Hypothalamus (tissue), 51 donors: Measurements from ENCODE around the gene TMEM11.
"Not testable (repeated sequence)": the region's sequence is repeated elsewhere in the genome, so short reads cannot be mapped to it uniquely, and the experiment has no call there.

Source experiments
- DNase-seq, 51 donors: peaks; one replicate each; lab custom pipeline; 2025; lab: John Stamatoyannopoulos, UW

The TMEM11 gene

DNA sequence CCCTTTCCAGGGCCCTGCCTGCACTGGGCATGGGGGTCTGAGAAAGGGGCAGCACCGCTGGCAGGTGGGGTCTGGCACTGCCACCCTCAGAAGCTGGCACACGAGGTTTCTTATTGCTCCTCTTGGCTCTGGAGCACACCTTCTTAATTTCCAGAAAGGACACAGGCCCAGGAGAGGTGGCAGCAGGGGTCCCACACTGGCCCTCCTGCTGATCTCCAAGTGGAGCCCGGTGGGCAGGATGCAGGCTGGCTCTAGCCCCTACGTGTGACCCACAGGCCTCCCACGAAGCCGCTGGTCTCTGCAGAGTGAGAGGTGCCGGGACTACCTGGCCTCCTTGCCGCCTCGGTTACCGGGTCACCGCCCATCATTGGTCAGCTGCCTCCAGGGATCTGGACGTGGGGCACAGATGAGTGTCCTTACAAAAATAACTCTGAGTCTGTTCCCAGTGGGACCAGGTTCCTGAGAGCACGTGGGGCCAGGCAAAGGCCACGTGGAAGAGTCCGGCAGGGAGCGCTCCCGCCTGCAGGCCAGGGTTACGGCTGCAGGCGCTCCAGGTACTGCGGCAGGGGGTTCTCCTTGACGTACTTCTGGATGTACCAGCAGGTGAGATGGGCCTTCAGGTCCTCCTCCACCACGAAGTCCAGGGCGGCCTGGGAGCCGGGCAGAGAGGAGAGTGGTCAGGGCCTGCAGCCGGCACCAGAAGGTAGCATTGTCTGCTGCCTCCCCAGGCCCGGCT, 29.0 kb upstream of the TMEM11 start:
- DNase-seq: no peak

DNA sequence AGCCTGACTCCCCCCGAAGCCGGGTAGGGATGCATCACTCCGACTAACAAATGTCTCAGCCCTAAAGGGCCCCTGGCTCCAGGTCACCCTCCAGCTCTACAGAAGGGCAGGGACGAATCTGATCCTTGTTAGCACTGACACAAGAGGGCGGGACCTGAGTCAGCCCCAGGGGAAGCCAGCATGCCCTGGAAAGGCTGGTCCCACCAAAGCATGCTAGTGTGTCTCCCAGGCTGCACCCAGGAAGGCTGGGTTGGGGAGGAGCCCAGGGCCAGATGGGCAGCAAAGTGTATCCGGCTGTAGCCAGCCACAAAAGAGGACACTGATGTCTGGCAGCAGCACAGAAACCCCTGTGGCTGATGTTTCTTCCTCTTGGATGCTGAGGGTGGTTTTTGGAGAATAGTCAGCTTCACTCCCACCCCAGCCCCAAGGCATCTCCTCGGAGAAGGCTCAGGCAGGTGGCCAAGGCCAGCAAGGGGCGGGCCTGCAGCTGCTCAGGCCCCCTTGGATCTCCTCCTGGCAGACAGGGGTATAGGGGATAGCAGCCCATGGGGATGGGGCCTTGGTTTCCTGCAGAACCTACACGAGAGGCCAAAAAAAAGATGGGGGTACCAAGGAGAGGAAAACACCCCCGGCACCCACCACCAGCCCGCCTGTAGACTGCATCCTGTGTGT, 28.2 kb upstream of the TMEM11 start:
- no peak for DNase-seq

DNA sequence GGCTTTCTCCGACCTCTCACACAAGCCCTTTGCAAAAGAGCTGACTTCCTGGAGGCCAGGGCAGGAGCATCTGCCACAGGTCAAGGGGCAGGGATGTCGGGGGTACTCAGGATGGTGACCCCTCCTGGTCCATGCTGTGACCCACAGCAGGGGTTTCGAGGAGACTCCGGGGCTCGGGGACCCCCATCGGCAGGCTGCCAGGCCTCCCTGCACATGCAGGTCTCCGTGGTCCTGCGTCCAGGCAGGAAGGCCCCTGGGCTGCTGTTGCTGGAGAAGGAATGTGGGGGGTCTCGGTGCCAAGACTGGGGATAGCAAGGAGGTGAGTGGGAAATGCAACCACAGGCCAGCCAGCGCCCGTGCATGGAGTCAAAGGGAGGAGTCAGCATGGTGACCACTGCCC, 27.6 kb upstream of the TMEM11 start:
- DNase-seq: no peak

DNA sequence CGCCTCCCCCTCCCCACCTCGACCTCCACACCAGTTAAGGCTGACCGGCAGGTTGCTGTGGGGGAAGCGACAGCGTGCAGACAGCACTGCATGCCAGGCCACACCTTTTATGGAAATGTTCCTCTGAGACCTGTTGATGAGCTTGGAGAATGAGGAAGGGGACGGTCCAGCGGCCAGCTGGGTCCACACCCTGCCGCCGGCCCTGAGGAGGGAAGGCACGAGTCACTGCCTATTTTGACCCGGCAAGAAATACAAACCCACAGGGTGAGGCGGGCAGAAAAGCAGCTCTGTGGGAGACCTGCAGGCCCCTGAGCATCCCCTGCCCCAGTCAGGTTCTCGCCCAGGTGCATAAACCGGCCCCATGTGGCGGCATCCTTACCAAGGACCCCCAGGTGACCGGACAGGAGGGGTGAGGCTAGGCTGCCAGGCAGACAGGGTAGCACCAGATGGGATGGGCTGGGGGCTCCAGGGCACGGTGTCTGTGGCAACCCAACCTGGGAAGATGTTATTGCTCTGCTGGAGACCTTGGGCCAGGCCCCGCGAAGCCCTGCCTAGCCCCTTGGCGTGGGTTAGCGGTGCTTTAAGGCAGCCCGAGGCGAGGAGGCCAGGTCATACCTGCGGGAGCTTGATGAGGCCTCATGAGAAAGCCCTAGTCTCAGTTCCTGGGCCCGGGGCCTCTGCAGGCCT, 26.6 kb upstream of the TMEM11 start:
- DNase-seq: no peak

DNA sequence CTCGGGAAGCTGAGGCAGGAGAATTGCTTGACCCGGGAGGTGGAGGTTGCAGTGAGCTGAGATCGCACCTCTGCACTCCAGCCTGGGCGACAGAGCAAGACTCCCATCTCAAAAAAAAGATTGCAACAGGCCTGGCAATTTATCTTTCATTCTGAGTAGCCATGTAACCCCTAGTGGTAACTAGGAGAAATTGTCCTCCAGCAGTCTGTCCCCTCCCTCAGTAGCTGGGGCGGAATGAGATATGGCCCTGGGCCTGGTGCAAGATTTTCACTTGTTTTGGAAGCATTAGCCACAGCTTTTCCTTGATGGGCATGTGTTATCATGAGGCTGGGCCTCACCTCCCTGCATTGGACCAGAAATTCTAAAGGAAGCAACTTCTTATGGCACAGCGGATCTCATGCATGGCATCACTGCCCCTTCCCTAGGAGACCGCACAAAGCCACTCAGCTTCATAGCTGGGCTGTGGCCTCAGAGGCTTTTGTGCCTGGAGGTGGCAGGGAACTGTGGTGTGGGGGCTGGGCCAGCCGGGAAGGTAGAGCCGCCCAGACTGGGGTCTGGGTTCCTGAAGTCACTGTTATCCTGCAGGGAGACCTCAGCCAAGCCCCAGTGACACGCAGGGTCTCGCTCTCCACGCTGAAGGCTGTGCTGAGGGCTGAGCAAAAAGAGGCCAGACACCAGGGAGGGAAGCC, 25.9 kb upstream of the TMEM11 start:
- no peak for DNase-seq

DNA sequence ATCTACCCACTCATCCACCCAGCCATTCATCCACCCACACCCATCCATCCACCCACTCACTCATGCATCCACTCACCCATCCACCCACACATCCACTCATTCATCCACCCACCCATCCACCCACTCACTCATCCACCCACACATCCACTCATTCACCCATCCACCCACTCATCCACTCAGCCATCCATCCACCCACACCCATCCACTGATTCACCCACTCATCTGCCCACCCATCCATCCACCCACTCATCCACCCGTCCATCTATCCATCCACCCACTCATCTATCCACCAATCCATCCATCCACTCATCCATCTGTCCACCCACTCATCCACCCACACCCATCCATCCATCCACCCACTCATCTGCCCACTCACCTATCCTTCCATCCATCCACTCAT, 22.0 kb upstream of the TMEM11 start:
- no peak for DNase-seq

DNA sequence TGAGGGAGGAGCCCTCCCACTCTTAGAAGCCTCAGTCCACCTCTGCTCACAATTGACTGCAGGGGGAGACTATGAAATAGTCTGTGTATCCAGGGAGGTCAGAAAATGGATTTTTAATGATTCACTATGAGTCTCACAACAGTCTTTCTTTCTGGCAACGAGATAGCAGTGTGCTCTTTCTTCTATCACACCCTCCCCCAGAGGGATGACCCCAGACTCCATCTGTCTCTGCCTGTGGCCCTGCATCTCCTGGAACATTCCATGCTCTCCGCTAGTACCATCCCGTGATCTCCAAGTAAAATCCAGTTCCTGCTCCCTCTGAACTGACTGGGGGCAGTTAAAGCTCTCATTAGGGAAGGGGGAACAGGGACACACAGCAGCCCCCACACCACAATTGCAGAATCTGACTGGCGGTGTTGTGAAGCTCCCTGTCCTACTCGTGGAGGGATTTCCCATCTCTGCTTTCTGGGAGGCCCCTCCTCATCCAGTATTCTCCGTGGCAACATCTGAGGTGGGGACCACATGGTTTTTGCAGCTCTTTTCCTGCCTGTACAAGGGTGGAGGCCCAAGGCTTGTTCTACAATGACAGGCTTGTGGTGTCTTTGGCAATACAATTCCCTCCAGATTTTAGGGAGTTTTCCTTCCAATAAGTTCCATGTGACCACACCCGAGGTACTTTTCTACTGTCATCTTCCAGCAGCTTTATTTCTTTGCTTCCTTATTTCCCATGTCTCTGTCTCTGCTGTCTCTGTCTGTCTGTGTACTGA, 19.8 kb upstream of the TMEM11 start:
- no peak for DNase-seq

DNA sequence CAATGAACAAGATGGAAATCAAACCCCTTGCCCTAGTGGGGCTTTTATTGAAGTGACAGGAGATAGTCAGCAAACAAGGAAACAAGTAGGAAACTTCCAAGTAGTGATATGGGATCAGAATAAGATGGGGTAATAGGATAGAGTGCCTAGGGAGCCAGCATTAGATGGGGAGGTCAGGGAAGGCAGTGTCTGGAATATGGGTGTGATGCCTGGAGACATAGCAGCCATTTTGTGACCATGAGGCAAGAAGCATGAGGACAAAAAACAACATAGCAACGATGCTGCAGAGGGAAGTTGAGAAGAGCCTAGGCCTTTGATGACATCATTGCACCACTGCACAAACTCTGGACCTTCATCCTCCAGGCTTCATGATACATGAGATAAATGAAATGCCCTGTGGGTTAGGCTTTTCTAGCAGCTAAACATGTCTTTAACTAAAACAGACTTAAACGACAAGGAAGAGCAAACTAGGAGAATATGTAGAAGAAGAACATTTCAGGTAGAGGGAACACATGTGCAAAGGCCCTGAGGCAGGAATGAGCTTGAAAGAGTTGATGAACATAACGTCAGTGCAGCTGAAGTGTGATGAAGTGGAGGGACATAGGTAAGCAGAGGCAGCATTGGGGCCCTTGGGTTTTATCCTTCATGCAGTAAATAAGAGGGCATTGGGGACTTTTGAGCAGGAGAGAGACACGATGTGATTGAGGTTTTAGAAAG, 18.2 kb upstream of the TMEM11 start:
- DNase-seq: no peak

DNA sequence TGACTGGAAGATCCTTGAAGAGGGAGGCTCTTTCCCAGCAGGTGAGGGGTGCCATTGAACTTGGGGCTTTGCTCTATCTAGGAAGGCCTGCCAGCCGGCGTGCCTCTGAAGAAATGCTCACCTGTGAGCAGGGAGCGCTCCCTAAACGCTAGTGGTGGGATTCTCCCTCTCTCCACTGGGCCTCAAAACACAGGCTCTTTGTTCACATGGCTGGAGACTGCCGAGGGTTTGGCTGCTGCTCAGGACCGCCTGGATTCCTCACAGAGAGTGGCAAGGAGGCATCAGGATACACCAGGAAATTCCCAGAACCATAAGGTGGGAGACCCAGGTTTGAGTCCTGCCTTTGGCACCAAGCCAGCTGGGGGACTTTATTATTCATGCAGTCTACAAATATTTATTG, 17.6 kb upstream of the TMEM11 start:
- DNase-seq: no peak

DNA sequence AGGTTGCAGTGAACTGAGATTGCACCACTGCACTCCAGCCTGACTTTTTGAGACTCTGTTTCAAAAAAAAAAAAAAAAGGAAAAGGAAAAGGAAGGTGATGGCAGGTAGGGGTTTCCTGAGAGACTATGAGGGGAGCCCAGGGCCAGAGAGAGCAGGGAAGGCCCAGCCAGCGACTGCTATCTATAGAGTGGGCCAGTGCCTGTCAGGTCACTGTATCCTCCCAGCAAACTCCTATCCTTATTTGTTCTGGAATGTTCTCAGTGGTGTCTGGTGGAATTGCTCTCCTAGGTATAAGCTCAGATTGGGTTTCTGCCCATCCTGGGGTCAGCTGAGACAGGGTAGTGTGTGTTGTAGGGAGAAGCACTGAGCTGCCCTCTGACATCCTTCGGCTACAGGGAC, 14.9 kb upstream of the TMEM11 start:
- DNase-seq: no peak

DNA sequence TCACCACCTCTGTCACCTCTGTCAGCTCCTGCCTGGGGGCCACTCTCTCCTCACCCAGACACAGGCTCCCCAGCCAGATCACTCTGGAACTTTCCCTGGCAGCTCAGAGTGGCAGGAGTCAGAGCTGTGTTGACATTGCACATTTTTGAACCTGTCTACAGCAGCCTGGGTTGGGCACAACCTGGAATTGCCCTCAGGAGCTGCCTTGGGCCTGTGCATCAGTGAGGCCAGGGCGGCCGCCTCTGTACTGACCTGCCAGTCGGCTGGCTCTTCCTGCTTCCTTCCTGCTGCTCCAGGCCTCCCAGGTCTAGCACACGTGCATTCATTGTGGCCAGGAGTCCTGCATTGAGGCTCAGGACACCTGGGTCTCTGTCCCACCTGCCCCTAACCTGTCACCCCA, 14.2 kb upstream of the TMEM11 start:
- no peak for DNase-seq

DNA sequence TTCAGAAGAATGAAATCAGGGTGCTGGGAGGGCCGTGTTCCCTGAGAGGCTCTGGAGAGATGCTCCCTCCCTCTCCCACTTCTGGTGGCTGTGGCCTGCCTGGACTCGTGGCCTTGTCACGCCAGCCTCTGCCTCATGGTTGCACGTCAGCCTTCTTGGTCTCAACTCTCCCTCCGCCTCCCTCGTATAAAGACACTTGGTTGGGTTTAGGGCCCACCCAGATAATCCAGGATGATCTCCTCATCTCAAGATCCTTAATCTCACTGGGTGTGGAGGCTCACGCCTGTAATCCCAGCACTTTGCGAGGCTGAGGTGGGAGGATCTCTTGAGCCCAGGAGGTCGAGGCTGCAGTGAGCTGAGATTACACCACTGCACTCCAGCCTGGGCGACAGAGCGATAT, 13.3 kb upstream of the TMEM11 start:
- not testable (repeated sequence) for DNase-seq

DNA sequence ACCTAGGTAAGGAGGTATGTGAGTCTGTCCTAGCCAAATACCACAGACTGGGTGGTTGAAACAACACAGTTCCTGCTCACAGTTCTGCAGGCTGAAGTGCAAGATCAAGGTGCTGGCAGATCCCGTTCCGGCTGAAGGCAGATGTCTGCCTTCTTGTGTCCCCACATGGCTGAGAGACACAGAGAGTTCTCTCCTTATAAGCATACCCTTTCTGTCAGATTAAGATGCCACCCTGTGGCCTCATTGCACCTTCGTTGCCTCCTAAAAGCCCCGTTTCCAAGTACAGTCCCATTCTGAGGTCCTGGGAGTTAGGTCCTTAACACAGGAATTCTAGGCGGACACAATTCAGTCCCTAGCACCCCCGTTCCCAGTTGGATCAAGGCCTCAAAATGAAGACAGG, 9.1 kb upstream of the TMEM11 start:
- DNase-seq: no peak

DNA sequence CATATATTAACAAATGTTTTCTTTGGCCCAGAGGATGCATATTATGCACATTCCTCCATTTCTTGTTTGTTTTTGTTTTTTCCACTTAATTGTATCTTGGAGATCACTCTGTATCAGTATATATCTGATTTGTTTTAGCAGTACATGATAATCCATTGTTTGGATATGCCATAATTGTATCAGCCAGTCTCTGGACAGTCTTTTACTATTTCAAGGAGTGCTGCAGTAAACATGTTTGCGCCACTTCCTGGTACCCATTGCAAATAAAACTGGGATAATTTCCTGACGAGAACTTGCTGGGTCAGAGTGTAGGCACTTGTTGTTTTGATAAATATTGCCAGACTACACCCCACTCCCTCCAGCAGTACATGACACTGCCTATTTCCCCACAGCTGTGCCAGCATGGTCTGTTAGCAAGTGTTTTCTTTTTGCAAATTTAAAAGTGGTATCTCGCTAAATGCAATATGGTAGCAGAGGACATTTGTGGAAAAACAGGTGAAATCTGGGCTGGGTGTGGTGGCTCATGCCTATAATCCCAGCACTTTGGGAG, 4.9 kb upstream of the TMEM11 start:
- DNase-seq: no peak

DNA sequence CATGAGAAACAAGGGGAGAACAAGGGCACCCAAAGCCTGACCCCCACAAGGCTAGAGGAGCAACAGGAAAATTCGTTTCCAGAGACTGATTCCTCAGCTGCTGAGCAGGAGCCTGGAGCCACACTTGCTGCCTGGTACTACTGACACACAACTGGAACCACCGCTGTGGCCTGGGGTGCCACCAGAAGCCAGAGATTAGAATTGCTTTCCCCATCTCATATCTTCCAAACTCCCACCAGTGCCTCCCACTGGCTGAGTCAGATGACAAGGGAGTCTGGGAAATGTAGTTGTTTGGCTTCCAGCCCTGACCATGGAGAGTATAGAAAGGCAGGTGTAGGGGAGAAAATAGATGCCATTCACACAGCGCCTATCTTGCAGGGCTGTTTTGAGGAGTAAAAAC, 4.1 kb upstream of the TMEM11 start:
- DNase-seq: peak in 2 of 51 donors; percentile 10 to 14

DNA sequence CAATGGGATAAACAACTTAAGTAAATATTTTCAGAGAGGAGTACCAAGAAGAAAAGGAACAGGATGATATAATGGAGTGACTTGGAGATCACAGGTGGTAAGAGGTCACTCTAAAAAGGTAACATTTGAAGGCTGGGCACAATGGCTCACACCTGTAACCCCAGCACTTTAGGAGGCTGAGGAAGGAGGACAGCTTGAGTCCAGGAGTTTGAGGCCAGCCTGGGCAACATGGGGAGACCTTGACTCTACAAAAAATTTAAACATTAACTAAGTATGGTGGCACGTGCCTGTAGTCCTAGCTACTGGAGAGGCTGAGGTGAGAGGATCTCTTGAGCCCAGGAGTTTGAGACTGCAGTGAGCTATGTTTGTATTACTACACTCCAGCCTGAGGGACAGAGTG, 3.4 kb upstream of the TMEM11 start:
- no peak for DNase-seq

DNA sequence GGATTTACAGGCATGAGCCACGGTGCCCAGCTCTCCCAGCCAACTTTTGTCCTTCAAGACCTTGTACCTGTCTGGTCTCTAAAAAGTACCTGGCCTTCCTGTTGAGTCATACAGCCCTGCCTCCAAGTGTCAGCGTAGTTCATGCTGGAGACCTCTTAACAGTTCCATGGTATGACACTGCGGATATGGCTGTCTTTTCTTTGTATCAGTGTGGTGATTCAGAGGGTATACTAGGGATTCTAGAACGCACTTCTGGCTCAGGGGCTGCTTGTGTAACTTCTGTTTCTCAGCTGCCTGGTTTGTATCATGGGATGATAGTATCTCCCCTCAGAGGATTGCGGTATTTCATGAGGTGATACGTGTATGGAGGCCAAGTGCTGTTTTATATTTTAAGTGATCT, 2.0 kb upstream of the TMEM11 start:
- no peak for DNase-seq

DNA sequence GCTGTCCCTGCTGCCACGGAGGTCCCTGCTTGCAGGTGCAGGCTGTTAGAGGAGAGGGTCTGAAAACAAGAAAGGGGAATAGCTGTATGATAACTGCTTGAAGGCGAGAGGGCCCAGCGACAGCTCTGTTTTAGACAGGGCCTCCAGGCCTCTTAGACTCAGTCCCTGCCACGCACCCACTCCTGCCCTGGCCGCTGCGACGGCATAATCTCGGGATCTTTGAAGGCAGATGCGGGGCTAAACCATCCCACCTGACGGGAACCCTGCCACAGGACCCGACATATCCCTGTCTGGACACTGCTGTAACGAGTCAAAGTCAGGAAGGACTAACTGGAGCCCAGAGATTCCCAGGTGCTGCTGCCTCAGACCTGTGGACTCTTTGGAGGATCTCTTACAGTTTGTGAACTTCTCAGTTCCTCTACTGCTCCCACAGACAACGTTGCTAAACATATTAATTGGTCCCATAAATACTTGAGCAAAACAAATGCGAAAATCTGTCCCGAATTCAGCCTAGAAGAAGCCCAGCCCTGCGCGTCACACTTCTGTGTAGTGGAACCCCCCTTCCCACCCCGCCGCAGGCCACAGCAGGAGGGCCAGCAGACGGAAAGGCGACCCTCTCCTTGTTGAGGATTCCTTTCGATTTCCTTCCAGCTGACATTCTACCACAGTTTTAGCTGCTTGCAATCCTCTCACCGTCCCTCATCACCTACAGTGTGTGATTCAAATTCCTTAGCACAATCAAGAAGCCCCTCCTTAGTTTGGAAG, 998 bp upstream of the TMEM11 start:
- DNase-seq: peak in 8 of 51 donors; percentile 12 to 75 (median 52)

DNA sequence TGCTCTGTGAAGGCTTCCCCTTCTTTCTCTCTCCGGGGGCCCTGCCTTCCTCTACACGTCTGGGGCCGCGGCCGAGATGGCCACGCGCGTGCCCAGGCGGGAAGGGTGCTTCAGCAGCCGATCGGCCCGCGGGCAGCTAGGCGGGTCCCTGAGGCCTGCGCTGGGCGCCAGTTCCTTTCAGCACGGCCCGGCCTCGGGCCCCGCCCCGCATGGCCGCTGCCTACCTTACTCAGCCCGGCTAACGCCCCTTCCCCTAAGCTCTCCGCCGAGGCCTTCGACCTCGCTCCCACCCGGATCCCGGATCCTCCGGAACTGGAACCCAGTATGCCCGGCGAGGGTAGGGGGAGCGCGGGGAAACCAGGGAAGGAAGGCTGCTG, 335 bp downstream of the TMEM11 start:
- peak in 4 of 51 donors; percentile 33 to 56 (median 44) for DNase-seq
